GM19025 (cell line): ENCODE data around the gene TAL1.

Experiments used
- ATAC-seq: cut with Tn5 transposase; IDR thresholded peaks from one replicate; pipeline ENCODE4 v1.9.1; 2021; ENCODE audit warnings: mild to moderate bottlenecking, low read depth, moderate library complexity; ENCODE audit not compliant: unreplicated experiment

The TAL1 gene

DNA sequence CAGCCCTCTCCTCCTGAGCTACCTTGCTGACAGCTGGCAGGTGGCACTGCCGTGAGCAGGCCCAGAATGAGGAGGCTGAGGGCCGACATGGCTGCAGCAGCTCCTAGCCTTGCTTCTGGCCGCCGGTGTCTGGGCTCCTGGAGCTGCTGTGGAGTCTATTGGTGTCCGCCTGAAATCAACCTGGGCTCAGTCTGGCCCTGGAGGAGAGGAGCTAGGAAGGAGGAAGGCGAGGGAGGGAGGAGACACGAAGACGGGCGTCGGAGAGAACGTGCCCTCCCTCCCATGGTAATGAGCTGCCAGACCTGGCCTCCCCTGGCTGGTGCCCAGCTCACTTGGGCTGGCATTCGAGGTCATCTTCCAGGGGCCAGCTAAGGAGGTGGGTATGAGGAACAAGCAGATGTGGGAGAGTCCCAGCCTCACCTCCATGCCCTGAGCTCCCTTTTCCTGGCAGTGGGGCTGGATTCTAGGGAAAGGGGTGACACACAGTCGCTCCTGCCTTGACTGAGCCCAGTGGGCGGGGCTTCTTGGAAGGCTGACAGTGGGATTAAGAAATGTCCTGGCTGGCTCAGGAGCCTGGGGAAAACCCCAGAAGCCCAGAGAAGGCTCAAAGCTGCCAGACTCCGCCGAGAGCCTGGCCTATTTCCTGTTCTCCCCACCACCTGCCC, 42.0 kb downstream of the TAL1 start, which contains the start of gene PDZK1IP1:
Gene PDZK1IP1 (minus strand): TSS at position 193 of the 665 bp plus-strand sequence. CDS start 104 bp downstream, at position 89.
- ATAC-seq = no peak

DNA sequence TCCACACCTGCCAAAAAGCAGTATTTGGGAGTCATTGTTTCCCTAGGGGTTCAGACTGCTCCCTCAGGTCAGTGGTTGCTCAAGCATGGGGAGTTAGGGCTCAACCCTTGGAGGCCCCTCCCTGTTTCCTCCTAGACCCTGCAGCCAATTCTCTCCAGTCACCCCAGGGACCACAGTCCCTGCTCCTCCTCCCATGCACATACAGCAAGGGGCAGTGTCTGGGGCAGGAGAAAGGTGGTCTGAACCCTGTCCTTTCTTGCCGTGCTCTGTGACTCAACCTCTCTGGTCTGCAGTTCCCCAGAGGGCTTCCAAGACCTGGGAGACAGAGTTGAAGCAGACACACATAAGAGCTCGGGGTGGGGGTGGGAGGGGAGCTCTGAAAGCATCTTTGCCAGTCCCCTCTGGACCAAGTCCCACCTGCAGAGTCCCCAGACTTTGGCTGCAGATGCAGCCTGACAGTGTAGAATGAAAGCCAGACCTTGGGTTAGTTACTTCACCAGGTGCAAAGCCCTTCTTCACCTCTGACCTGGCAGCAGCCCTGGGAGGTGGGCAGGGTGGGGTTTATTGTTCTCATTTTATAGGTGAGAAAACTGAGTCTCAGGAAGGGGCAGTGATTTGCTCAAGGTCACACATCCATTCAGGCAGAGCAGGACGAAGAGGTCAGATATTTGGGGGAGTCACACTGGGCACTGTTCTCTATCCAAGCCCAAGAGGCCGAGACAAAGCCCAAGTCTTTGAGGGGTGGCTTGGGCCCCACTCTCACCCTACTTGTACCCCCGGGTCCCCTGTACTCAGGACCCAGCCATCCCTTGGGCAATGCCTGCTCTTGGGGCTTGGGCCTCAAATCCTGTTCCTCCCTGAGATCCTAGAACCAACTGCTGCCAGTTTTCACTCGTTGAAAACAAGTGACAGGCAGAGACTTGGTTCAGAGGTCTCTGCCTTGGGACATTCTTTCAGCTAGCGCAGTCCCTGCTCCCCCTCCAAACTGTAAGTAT, 42.9 kb downstream of the TAL1 start:
- no peak for ATAC-seq

DNA sequence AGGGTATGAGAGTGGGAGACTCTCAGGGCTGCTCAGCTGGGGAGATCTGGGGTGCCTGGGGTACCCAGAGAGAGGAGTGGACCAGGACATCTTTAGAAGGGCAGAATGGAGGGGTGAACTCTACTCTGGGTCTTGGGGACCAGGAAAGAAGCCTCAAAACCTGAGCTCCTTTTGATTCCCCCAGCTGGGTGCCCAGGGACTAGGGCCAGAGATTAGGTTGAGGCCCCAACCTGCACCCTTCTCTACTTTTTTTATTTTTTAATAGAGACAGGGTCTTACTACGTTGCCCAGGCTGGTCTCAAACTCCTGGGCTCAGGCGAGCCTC, 44.1 kb downstream of the TAL1 start:
- ATAC-seq = no peak

DNA sequence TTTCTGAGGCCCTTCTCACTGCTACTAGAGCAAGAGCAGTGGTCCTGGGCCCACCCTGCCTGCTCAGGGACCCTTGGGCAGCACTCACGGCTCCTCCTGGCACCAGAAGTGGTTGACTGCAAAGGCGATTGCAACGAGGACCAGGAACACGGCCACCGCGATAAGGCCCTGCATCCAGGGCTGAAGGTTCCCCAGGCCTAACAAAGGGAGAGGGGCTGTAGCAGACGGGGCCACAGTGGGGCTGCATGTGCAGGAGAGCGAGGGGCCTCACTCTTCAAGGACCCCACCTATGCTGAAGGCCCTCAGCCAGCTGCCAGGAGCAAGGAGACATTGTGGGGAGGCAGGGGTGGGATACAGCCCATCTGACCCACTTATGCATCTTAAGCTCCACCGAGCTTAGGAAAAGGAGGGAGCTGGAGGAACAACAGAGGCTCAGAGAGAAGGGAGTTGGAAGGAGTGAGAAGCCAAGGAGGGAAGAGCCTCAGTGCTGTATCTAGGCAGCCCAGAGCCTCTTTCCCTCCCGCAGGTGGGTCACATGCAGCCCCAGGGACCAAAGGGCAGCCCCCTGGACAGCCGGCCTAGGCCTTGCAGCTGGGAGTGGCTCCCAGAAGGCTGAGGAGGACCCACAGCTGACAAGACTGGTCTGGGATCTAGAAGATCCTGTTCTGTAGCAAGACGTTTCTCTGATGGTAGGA, 44.6 kb downstream of the TAL1 start:
- no peak for ATAC-seq

- ATAC-seq = no peak
These were observed 45.5 kb downstream of the TAL1 start for GRCh38 chr1:47186267-47187185.

- no peak for ATAC-seq
These were observed 47.0 kb downstream of the TAL1 start for GRCh38 chr1:47184822-47185677.

- ATAC-seq = no peak
These were observed 47.8 kb downstream of the TAL1 start for GRCh38 chr1:47184090-47184821.

- ATAC-seq = no peak
These were observed 48.5 kb downstream of the TAL1 start for GRCh38 chr1:47183308-47184089.

DNA sequence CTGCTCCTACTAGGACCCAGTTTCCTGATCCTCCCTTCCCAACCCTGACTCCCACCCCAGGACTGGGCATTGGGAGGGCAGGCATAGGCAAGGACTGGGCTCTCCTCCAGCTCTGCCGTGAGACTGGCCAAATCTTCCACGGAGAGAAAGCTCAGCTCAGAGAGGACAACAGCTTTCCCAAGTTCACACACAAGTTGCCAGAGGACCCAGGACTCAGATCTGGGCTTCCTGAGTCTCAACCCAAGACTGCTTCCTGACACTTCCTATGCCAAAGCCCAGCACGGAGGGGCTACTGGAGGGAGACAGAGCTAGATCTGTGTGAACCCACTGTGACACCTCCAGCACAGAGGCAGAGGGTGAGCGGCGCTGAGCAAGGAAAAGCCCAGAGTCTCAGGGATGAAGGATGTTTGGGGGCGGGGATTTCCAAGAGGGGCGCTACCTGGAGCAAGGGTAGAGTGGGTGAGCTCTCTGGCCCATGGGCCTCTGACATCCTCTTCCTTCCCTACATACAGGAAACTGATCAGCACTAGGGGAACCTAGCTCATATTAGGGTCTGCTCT, 49.3 kb downstream of the TAL1 start:
- ATAC-seq = no peak

GRCh38 chr1:47181955-47182675, 49.9 kb downstream of the TAL1 start:
- no peak for ATAC-seq

GRCh38 chr1:47181095-47181954, 50.7 kb downstream of the TAL1 start:
- ATAC-seq = no peak

DNA sequence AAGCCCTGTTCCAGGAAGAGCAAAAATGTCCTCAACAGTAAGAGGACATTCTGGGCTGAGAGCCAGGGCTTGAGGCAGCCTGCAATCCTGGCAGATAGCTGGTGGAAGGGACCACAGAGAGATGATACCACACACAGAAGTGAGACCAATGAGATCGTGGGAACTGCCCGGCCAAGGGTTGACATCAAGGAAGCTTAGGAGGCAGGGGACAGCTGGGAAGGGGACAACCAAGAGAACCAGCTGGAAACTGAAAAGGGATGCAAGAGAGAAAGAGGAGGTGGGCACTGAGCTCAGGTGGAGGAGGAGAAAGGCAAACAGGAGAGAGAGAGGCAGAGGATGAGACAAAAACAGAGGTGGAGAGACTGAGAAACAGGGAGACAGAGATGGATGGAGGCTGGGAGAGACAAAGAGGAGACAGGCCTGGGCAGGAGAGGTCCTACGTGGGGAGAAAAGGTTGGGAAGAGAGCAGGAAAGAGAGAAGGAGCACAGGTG, 51.4 kb downstream of the TAL1 start:
- ATAC-seq = no peak

DNA sequence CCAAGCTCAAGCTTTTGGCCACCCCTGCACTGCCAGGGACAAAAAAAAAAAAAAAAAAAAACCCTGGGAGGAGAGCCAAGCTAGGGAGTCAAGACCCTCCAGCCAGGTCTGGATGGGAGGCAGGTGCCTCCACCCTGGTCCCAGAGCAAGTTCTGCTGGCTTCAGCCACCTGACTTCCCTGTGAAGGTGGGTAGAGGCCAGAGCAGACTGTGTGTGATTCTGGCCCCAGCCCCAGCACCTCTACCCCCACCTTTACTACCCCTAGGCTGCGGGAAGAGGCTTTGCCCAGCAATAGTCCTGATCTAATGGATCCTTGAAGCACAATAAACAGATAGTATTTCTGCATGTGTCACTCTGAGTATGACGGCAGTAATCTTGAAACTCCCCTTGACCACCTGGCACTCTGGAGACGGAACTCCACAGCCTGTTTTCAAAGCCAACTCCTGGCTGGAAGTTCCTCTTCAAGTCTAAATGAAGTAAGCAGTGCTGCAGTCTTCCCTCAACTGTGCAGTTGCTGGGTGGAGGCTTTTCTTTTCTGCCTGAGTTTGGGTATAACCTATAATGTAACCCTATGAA, 51.9 kb downstream of the TAL1 start:
- ATAC-seq = no peak

GRCh38 chr1:47179017-47179987, 52.7 kb downstream of the TAL1 start:
- ATAC-seq = peak; percentile 79
